ENCODE results near the gene SEMA3C.
"Not testable (repeated sequence)": the region's sequence is repeated elsewhere in the genome, so short reads cannot be mapped to it uniquely, and the experiment has no call there.

The SEMA3C gene

DNA sequence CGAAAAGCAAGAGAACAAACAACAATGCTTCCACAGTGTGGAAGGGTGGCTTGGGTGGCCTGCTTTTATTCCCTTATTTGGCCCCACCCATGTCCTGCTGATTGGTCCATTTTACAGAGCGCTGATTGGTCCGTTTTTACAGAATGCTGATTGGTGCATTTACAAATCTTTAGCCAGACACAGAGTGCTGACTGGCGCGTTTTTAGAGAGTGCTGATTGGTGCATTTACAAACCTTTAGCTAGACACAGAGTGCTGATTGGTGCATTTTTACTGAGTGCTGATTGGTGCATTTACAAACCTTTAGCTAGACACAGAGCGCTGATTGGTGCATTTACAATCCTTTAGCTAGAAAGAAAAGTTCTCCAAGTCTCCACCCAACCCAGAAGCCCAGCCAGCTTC, 8.1 kb upstream of the SEMA3C start:
- DNase-seq (ENCODE audit: low read depth in 2 of 2): not testable (repeated sequence)

DNA sequence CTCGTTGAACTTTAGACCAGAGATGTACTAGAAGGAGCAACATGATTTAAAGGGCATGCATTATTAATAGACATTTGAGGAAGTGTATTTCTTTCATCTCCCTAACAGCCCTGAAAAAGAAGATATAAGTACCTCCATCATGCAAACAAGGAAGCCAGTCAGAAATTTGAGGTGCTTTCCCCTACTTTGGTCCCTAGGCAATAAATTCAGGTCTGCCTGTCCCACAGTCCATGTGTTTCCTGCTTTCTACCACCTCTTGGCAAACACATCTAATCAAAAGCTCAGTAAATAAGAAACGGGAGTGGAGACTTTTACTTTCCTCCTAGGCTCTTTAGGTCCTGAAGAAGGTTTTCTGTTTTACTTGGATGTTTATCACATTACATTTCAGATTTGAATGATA, 5.2 kb upstream of the SEMA3C start:
- DNase-seq (ENCODE audit: low read depth in 2 of 2): no peak

DNA sequence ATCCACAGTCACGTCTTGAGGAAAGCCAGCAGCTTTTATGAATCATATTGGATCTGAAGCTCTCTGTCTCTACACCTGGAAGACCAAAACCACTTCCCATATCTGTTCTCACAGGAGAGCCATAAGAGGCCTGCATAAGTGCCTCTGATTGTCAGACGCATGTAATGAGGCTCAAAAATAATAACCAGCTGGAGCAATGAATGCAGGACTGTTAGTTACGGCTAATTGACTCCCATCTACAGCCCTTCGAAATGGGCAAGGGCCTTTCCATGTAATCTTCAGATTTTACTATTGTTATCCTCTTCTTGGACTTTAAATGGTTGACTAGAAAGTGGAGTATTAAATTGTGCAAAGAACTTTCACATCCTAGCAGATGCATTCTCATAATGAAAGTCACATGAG, 4.4 kb upstream of the SEMA3C start:
- no peak for DNase-seq (ENCODE audit: low read depth in 2 of 2)

DNA sequence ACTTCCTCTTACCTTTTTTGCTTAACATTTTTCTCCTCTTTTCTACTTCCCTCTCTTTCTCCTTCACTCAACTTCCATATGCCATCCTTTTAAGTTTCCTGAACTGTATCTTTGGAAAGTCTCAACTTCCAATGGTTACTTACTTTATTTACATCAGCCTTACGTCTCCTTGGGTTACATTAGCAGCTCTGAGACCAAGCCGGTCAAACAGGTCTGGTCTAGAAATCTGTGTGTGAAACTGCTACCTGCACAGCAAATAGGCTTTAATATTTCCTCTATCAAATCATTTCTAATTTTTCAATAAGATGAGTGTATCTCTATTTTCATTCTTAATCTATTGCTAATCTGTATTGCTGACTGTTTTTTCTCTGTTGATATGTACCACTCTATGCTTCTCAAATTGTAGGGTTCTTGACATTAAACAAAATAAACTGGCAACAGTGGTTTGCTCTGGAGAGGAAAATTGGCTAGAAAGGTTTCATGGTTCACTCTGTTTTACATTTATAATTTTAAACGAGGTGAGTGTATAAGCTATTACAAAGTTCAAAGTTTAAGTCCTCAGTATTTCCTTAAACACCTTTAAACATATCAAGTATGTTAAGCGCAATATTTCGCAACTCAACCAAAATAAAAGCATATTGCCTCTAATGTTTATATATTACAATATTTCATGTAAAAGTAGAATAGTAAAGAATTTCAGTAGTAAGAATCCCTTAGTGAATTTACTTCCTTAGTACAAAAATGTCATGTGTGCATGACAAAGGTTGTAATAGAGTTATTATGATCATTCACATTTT, 3.6 kb upstream of the SEMA3C start:
- DNase-seq (ENCODE audit: low read depth in 2 of 2): no peak

DNA sequence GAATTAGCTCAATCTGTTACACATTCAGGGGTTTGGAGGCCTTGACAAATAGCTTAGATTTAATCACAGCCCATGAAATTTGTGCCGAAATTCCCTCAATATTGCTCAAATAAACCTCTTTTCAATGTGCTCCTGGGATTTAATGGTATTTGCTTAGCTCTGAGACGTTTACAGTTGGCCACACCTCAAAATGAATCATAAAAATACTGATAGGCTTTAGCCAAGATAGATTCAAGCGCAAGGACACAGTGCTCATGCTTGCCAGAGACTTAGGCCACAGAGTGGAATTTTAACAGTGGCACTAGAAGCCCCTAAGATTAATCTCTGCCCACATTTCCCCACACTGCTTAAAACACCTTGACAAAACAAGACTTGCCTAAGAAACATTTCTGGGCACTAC, 2.3 kb upstream of the SEMA3C start:
- DNase-seq (ENCODE audit: low read depth in 2 of 2): no peak

DNA sequence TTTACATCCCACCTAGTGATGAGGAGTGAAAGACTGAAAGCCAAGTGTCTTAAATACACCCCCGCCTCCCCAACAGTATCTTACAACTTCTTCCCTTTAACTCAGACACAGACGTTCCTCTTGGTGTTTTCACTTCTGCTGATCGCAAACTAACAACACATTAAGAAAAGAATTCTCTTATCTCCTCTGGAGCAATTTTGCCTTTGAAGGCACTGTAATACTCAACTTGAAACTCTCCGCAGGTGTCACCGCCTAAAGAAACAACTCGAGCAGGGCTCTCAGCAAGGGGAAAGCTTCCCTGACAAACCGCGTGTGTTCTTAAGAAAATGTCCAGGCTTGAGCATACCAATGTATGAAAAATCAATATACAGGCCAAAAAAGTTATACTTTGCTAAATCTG, 452 bp downstream of the SEMA3C start:
- DNase-seq (ENCODE audit: low read depth in 2 of 2): no peak

DNA sequence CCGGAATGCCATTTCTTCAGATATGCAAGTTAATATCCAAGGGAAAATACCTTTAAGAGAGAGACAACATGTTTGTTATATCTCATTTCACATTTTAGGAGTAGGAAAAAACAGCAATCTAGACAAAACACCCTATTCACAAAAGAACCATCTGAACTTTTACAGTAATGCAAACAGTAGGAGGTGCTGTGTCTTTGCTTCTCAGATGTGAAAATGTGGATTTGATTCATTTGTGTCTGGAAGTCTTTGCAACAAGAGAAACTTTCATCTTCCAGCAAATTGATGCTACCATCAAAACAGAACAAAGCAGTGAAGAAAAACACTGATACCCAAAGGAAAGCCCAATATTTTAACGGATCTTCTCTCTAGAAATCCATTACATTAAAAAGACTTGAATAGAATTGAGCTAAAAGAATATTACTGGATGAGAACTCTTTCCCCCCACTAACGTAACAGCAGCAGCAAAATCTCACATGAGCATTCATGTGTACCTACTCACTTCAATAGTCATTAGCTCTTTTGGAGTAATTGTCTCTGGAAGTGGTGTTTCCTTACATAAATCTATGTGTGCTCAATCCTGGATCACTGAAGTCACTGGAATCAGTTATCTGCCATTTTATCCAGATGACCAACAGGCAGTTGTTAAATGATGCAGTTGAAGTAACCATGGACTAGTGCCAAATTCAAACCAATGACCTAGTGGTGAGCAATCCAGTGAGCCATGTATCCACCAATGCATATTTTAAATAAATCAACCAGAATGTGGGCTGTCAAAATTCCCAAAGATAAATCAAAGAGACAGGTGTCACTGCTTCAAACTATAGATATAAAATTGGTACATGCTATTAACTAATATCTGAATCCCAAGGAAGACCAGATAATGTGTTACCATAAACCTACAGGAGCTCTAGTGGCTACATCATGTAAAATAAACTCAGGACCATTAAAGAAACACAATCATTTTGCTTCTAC, 1.8 kb downstream of the SEMA3C start:
- no peak for DNase-seq (ENCODE audit: low read depth in 2 of 2)

DNA sequence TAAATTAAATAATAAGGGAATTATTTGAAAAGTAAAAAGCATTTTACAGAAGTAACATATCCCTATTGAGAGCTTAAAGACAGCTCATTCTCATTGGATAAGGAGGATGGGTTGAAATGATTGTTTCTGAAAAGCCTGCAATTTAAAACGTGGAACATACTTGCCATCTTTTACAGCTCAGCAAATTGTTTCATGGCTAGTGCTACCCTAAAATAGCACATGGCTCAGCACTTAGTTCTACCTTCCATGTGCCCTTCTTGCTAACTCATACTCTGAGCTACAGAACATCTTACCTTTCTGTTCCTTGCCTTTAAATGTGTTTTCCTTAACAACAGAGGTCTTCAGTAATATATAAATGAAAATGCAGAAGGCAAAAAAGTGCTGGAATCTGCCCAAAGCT, 8.6 kb downstream of the SEMA3C start:
- no peak for DNase-seq (ENCODE audit: low read depth in 2 of 2)

DNA sequence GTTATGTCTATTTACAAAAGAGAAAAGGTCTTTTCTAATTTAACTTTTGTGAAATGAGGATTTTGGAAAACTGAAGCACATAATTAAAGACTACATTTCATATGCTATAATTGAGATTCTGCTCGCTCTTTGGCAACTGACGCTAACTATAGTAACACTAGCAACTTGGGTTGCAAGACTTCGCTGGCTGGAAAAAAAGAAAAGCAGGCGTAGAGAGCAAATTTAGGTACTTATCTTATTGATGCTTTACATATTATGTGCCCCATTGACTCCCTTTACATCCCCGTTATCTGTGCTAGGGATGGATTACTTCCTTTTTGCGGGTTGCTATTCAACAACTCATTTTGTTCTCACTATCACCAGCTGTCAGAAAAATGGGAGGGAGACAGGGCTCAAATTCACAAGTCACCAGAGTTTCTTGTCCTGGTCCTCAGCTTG, 10.5 kb downstream of the SEMA3C start:
- no peak for DNase-seq (ENCODE audit: low read depth in 2 of 2)

DNA sequence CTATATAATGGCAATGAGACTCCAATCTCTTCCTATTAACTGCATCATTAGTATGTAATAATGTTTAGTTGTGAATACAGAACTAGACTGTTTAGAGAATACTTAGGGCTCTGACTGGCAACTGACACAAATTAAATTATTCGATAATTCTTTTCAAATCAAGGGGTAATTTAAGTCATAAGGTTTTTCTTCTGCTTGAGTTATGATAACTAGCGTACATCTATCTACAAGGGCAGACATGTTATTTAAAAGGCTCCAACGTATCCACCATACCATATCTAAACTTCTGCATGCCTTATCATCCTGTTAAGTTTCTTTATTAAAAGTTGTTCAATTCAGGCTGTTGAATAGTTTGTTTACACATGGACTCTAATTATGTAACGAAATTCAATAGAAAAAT, 11.2 kb downstream of the SEMA3C start:
- no peak for DNase-seq (ENCODE audit: low read depth in 2 of 2)

DNA sequence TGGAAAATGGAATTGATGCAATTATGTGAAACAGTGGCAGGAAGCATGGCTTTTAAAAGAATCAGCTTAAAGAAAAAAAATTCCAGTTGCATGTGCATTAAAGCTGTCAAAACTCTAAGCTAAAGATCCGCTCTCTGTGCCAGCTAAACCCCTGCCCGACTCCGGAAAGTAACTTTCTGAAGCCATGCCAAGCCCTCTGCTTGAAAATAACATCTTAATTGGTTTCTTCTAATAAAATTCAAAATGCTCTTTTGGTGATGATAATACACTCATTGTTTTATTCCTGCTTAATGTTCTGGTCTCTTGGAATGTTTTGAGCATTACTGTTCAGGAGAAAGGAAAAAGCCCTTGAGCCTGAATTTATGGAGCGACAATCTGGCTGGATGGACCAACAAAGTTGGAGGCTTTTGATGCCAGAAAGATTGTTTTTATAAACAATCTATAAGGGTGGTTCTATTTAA, 11.7 kb downstream of the SEMA3C start:
- no peak for DNase-seq (ENCODE audit: low read depth in 2 of 2)

DNA sequence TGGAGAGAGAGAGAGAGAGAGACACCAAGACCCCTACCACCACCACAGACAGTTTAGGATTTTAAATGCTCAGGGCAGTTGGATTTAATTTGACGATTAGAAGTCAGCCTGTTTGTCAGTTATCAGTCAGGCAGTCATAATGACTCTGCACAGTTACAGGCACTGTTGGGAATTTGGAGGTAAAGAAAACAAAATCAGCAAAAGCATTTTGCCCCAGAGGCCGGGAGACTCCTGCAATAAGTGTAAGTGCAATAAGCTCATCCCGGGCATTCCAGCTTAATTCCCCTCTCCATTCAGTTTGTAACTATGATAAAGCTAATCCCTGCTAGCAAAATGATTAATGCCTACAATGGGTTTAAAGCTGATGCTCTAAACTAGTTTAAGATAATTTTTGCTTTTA, 13.5 kb downstream of the SEMA3C start:
- DNase-seq (ENCODE audit: low read depth in 2 of 2): no peak

DNA sequence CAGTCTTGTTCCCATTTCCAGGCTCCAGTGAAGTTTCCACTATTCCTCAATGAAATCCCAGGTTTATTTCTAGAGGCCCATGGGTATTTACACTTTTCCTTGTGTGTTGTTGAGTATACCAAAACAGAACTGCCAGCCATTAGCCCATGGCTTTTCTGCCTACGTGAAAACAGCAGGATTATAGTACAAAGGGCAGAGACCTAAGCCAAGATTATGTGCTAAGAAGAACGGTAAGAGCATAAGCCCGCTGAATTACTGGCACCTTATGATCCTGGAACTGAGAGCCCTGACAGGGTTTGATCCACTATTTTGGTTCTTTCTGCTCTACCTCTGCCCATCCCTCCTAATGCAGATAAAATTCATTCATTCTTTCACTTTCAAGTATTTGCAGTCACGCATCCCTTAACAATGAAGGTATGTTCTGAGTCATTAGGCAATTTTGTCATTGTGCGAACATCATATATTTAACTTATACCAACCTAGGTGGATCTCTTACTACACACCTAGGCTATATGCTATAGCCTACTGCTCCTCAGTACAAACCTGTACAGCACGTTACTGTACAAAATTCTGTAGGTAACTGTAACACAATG, 16.0 kb downstream of the SEMA3C start:
- no peak for DNase-seq (ENCODE audit: low read depth in 2 of 2)

DNA sequence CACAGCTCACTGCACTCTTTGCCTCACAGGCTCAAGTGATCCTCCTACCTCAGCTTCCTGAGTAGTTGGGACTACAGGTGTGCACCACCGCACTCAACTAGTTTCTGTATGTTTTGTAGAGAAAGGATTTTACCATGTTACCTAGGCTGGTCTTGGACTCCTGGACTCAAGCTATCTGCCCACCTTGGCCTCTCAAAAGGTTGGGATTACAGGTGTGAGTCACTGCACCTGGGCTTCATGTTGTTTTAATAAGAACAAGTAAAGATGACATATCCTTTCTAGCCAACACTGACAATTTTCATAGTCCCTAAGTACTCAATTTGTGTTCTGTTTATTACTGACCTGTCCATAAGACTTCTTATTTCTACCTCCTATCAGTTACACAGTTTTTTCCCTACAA, 16.8 kb downstream of the SEMA3C start:
- no peak for DNase-seq (ENCODE audit: low read depth in 2 of 2)

DNA sequence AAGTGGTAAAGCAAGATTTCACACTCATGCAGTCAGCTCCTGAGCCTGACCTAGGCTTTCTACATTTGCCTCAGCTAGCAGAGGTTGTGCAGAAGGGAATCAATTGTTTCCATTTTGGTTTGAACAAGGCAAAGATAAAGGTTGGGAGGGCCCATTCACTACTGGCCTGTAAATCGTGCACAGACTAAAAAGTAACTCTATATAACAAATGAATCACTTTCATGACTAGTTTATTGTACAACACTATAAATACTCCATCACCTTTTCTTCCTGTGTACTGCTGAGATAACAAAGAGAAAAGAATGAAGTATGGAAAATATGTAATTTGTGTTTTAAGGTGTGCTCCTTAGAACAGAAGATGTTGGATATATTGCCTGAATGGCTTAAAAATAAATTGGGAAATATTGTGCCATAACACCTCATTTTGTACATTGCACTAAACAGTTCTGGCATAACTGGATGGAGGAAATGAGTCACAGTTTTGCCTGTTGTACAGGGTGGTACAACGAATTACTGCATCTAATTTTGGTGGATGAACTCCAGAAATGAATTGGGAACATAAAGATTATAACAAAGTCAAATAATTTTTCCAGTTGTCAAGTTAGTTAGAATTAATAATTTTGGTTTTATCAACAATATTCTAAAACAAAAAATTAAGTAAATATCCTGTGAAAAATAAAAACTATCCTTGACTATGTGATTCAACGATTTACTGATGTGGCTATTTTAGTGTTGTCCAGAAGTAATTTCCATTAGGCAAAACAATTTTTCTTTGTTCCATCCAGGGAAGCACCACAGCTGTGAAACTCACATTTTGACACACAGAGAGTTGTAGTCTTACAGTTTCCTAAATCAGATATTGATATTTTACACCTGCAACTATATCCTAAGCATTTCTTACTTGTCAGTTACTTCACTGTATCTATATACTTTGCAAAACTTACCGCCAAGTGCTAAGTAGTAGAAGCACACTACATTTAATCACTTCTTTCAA, 18.0 kb downstream of the SEMA3C start:
- no peak for DNase-seq (ENCODE audit: low read depth in 2 of 2)

DNA sequence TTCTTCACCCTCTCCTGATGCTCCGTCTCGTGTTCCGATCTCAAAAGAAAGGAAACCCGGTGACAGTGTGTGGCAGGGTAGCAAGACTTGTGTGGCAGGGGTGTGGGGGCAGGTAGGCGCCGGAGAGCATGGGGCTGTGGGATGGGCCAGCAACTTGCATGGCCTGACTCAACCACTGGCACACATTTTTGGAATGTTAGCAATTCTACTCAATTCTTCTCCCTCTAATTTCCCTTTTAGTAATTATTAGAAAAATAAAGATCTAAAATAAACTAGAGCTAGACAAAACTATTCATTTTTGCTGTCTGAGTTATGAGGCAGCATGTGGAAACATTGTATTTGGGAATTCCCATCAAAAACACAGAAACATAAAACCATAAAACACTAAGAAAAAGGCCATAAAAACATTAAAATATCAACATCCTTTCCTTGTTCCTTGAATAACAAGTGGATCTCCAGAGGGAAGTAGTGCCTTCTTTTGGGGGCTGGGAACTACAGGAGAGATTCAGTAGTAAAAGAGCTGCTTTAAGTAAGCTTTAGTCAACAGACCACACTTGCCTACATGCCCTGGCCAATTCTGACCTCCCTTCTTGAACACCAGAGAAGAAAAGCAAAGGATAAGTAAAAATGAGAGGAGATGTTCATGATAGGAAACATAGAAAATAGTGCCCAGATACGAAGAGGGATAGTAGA, 21.8 kb downstream of the SEMA3C start:
- DNase-seq (ENCODE audit: low read depth in 2 of 2): no peak

DNA sequence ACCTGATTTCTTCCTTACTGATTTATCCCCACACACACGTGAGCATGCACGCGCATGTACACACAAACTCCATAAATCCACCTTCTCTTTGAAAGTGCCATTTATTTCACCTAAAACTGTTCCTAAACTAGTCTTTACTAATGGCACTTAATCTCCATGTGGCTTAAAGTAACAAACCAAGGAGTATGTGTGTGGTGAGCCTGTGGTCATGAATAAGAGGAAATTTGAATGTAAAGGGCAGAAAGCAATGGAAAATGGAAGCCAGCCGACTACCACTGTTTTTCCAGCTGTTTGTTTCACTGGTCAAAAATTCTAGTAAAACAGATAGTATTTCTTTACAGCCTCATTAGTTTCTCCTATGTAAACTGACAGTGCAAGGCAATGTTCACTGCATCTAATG, 23.8 kb downstream of the SEMA3C start:
- DNase-seq (ENCODE audit: low read depth in 2 of 2): no peak

DNA sequence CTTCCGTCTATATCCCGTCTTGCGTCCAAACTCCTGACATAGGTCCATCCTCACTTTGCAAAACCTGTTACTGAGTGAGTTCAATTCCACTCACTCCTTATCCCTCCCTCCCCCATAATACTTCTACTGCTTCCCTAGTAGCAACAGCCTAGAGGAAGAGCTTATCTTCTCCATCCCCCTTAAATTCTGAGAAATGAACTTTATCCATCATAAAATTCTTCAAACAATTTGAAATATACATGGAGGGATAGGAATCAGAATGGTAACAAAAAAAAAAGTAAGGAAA, 27.6 kb downstream of the SEMA3C start:
- DNase-seq (ENCODE audit: low read depth in 2 of 2): no peak

DNA sequence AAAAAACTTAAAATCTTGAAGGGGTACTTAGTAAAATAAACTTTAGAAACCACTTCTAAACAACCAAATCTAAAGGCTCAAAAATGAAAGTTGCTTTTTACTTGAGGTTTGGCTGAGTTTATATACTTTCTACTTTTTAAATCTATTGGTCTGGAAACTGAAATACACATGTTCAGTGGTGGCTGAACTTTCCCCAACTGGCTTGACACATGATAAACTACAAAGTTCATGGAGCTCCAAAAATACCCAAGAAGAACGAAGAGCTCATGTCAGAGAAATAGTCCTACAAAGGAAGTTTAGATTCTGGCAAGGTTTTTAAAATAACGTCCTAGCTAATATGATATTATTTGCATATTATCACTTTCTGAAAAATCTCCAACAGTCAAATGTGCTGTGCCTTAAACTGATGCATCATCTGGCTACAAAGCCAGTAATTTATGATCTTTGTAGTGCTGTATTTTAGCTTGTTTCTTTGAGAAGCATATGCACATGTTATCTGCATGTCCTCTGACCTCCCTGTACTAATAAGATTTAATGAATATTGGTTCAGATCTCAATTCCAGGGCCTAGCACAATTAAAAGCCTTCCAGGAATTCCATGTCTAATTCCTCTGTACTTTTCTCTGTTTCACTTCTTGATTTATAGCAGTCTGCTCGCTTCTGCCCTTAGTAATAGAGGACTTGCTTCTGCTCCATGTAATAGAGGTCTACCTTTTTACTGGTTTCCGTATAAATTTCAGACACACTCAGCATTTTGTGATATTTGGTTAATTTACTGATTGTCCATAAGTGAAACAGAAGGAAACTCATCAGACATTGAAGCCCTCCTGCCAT, 28.2 kb downstream of the SEMA3C start:
- DNase-seq (ENCODE audit: low read depth in 2 of 2): no peak

DNA sequence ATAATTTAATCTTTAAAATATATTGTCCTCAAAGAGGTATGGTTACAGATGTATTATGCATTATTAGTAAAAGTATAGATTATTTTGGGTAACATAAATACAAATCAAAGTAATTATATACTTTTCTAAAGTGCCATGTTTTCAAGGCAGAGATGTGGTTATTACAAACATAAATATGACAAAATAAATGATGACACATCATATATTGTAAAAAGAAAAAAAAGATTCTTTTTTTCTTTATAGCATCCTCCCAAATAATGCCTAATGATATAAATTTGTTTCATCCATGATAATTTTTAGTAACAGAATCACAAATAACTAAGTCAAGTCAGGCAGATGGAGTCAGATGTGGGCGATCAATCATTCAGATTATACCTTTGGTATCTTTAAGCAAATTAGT, 29.3 kb downstream of the SEMA3C start:
- no peak for DNase-seq (ENCODE audit: low read depth in 2 of 2)
